Right renal pelvis (tissue), 4 donors: ENCODE measurements around the gene CWC27. TPM values are rescaled to one million over a fixed set of nuclear protein-coding genes. Genes with fewer than 3 reads are reported as not detected.
A peak's percentile ranks its signal among the peaks of the same experiment; 100 is the strongest.

Source experiments
- DNase-seq, 4 donors: peaks; one replicate each; pipeline ENCODE4 v3.0.0-alpha.2; 2013; ENCODE audit warnings: low read depth in 4 of 4, low spot score in 3 of 4, missing footprints in 1 of 4
- polyA plus RNA-seq, 4 donors: library from polyadenylated mRNA; unstranded; fragments of 120-200 nt; gene quantifications; one replicate each; pipeline ENCODE4 v1.2.1, GENCODE V29; 2013; ENCODE audit not compliant: insufficient read length in 4 of 4

The CWC27 gene
- polyA plus RNA-seq, 4 donors = 35.9 to 44.0 (median 42.8) TPM

GRCh38 chr5:64969578-64969977 is 200.8 kb downstream of the CWC27 start:
- DNase-seq = no peak

- no peak for DNase-seq
Measured at GRCh38 chr5:64971513-64971912, 202.8 kb downstream of the CWC27 start.

DNA sequence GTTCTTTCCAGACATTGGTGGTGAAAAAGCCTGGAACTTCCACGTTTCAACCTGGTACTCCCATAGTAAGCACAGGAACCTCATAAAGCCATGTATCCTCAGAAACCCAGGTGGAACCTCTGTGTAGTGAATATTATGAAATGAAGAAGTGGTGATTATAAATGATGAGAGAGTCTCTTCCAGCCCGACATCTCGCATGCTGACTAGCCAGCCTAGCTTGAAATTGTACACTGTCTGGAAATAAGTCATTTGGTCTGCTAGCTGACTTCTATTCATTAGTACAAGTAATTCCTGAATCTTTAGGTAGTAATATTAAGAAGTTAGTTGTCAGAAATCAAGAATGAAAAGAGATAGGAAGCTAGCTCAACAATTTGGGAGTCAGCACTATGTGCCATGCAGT is 203.3 kb downstream of the CWC27 start:
- no peak for DNase-seq

DNA sequence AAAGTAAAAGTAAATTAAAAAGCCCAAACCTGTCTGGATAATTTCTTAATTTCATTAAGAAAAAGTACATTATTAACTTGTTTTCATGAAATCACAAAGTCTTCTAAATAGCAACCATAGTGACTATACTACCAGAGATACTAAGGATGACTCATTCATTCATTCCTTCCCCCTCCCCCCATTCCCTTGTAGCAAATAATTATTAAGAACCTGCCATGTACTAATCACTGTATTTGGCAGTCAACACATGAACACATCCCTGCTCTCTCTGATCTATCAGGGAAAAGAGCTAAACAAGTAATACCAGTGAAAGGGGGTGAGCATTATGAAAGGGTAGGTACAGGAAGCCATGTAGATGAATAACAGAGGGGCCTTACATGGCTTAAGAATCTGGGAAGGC is 203.9 kb downstream of the CWC27 start:
- DNase-seq = no peak

- no peak for DNase-seq
Measured at GRCh38 chr5:64973215-64973614, 204.5 kb downstream of the CWC27 start.

DNA sequence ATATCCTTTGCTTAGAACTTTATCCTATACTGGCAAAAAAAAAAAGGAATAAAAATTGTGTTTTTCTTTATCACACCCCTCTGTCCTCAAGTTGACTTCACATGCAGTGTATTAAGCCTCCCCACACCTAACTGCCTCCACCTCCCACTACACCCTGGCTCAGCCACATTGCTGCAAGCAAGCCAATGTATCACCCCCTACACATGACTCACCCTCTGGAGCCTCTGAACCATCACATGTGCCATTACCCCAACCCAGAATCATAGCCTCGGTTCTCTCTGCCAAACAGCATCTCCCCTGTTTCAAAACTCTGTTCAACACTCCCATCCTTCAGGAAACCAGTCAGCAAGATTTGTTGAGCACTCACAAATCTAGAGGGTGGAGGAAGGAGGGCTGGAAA is 209.0 kb downstream of the CWC27 start:
- DNase-seq = no peak

GRCh38 chr5:64978546-64978945 is 209.8 kb downstream of the CWC27 start:
- no peak for DNase-seq

DNA sequence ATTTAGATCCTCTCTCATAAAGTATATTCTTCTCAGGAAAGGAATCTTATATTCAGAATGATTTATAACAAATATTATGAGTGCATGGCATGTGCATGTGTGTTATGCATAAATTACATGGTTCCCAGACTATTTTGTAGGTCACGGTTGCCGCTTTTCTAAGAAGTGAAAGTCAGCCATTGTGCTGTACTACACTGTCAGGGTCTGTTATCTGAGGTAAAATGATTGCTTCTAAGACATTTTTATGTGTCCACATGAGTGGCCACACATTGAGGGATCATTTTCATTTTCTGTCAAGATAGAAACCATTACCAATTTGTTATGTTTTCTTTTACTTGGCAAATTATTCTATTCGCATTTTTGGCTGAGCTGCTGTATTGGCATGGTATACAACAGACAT is 210.8 kb downstream of the CWC27 start:
- peak in 1 of 4 donors; percentile 4 for DNase-seq

GRCh38 chr5:64980176-64980575 is 211.4 kb downstream of the CWC27 start:
- no peak for DNase-seq

GRCh38 chr5:64987768-64988167 is 219.0 kb downstream of the CWC27 start:
- DNase-seq = no peak

DNA sequence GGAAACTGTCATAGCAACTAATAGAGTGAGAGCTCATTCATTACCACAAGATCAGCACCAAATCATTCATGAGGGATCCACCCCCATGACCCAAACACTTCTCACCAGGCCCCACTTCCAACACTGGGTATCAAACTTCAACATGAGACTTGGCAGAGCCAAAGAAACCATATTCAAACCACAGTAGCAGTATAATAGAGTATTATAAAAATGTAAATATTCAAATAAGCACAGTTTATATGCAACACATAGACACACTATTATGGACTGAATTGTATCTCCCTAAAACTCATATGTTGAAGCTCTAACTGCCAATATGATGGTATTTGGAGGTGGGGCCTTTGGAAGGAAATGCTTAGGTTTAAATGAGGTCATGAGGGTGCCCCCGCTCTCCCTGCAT is 240.5 kb downstream of the CWC27 start:
- DNase-seq = no peak

GRCh38 chr5:65010841-65011240 is 242.1 kb downstream of the CWC27 start:
- no peak for DNase-seq

DNA sequence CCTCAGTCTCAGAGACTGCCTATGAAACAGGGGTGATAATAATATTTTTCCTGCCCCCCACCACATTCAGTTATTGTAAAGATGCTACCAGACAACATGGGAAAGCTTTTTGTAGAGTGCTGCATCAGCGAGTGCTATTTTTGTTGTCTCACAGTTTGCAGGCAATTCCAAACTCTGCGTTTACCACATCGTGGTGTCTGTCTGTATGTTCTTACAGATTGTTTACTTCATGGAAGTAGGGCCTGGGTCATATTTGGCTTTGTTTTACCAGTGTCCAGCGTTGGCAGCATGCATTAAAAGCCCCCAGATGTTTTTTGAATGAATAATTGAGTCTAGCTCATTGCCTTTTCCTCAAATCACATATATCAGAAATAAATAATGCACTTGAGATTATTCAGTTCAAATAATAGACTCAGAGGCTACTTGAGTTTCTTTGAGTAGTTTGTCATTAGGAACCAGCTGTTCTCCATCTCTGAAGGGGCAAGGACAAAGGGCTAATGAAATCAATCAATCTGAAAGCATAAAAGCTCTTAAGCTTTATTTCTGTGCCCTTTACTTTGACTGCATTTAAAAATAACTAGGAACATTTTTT is 243.7 kb downstream of the CWC27 start:
- DNase-seq = peak in 1 of 4 donors; percentile 8

DNA sequence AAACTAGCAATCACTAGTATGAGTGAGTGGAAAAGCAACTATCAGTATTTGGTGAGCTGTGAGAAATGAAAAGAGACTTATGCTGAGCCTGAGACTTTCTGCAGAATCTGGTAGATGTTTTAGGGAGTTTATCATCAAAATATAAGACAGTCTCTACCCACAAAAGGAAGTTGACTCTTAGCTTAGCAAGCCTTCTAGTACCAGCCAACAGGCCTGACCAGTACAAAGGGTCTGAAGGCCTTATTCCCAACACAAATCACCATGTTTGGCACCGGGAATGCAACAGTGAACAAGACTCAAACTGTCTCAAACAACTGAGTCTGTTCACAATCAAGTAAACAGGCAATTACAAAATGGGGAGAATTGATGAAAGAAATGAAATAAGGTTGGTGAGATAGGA is 244.4 kb downstream of the CWC27 start:
- DNase-seq = no peak

- no peak for DNase-seq
Measured at GRCh38 chr5:65014769-65015168, 246.0 kb downstream of the CWC27 start.

GRCh38 chr5:65015767-65016166 is 247.0 kb downstream of the CWC27 start:
- DNase-seq = no peak

DNA sequence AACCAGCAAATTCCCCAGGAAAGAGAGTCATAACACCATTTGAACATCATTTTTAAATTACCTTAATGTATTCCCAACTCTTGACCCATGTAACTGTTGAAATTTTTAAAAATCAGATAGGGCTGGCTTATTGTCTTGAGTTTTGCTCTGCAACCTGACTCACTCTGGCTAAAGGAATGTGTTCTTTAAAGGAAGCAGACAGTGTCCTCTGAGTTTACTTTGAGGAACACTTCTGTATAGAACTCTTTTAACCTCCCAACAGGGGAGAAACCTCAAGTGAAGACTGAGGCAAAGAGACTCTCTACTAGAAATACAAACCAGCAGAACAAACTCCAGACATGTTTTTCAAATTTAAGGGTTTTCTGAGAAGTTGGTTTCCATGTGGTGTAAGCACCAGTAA is 248.9 kb downstream of the CWC27 start:
- DNase-seq = no peak

GRCh38 chr5:65018763-65019162 is 250.0 kb downstream of the CWC27 start:
- no peak for DNase-seq

DNA sequence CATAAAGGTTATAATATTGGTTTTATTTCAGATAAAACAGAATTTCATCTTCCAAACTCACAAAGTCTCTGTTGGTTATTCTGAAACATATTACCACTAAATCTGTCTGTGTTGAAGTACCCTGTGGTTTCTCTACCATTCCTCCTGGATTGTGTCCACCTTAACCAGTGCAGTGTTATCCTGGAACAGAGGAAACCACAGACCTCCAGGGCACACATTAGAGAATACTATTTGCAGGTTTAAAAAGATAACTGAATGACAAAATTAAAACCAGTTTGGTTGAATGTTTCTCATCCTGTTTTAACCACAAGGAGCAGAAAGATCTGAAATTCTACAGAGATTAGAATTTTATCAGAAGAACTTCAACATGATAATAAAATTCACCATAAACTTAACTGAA is 251.8 kb downstream of the CWC27 start:
- no peak for DNase-seq

- no peak for DNase-seq
Measured at GRCh38 chr5:65021527-65022226, 252.9 kb downstream of the CWC27 start.

DNA sequence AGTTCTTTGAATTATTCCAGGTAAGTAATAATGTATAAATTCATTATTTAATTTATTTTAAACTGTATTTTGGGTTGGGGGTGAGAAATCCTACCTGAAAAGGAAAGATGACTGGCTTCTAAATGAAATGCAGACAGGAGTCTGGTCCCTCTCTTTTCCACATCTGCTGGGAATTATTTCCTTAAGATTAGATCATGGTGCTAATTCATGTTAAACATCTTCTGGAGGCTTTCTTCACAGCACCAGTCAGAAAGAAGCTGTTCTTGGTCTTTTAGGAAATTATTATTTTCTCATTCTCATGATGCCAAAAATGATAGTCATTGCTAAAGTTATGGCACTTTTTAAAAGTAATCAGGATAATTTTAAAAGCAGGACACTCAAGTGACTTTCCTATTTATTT is 254.2 kb downstream of the CWC27 start:
- DNase-seq = no peak

- no peak for DNase-seq
Measured at GRCh38 chr5:65024681-65025080, 256.0 kb downstream of the CWC27 start.
